HepG2 (cell line): ENCODE measurements around the gene CENPM. TPM values are rescaled to one million over a fixed set of nuclear protein-coding genes. Genes with fewer than 3 reads are reported as not detected.
A peak's percentile ranks its signal among the peaks of the same experiment; 100 is the strongest.

ENCODE experiments used
- ATAC-seq: fragments of 200-7000 bp; cut with Tn5 transposase; 3 replicates; pipeline ENCODE4 v1.9.1; 2020; ENCODE audit warnings: mild to moderate bottlenecking, moderate library complexity
- BruUV-seq: library from RNA; stranded (reverse); fragments of 400-500 nt; replicated peaks from 2 replicates; lab custom pipeline; 2021; lab: Mats Ljungman, UMichigan
- CTCF ChIA-PET: fragments of 300-600 bp; formaldehyde crosslinking; extraction: SDS; loops from one replicate; lab custom pipeline; 2021; ENCODE audit warnings: low total read pairs, inconsistent platforms, low intra/inter-chr PET ratio; lab: Yijun Ruan, JAX
- POLR2A ChIA-PET: fragments of 350-600 bp; sonication (Branson Sonifier 250); formaldehyde crosslinking; loops from one replicate; lab custom pipeline; 2020; ENCODE audit warnings: antibody characterized with exemption, inconsistent platforms; lab: Yijun Ruan, JAX
- DNase-seq: peaks from one replicate; pipeline ENCODE4 v3.0.0-alpha.2; 2015; ENCODE audit warnings: low spot score
- FAIRE-seq: peaks from 3 replicates; lab custom pipeline; 2011; peaks lifted over from hg19 to GRCh38; lab: Jason Lieb, UNC
- H2AFZ ChIP-seq: one replicate; pipeline ENCODE4 v1.6.1; 2011; ENCODE audit warnings: low read length, inconsistent platforms
- H3K27ac ChIP-seq: fragments of 300-600 bp; 3 replicates; pipeline ENCODE4 v1.8.0; 2011; ENCODE audit warnings: mixed run types, mild to moderate bottlenecking, mixed read lengths, low read length, inconsistent platforms; ENCODE audit not compliant: insufficient read depth; ENCODE audit errors: extremely low read length
- H3K27me3 ChIP-seq, 2 experiments: fragments of 200-600 bp in 1 of 2; 2 replicates in 1 of 2; 3 replicates in 1 of 2; pipeline versions ENCODE4 v1.6.0 to v1.8.0; 2011; ENCODE audit warnings: low read length in 2 of 2, mild to moderate bottlenecking in 2 of 2, moderate library complexity in 2 of 2, inconsistent platforms in 1 of 2; ENCODE audit not compliant: insufficient read depth in 2 of 2, control insufficient read depth in 1 of 2
- H3K36me3 ChIP-seq, 2 experiments: fragments of 200-600 bp in 1 of 2; replicated peaks in 1 of 2; 2 replicates in 1 of 2; 3 replicates in 1 of 2; pipeline versions ENCODE4 v1.5.1 to v1.8.0; 2011; ENCODE audit warnings: low read length in 2 of 2, inconsistent platforms in 1 of 2; ENCODE audit not compliant: insufficient read depth in 2 of 2, control insufficient read depth in 1 of 2
- H3K4me1 ChIP-seq: 2 replicates; pipeline ENCODE4 v1.5.1; 2012; ENCODE audit warnings: low read length, inconsistent platforms; ENCODE audit not compliant: insufficient read depth
- H3K4me2 ChIP-seq: 2 replicates; pipeline ENCODE4 v1.6.0; 2011; ENCODE audit warnings: low read depth, low read length, inconsistent platforms
- H3K4me3 ChIP-seq, 3 experiments: fragments of 200-600 bp in 1 of 3; sonication (generic), shearing (Covaris generic) in 1 of 3; replicated peaks in 1 of 3; 2 replicates each; pipeline ENCODE4 v1.5.1; 2011 to 2016; ENCODE audit warnings: low read length in 3 of 3, inconsistent platforms in 2 of 3, low read depth in 2 of 3, mild to moderate bottlenecking in 2 of 3, control low read depth in 1 of 3, mixed read lengths in 1 of 3; ENCODE audit not compliant: insufficient read depth in 1 of 3
- H3K79me2 ChIP-seq: one replicate; pipeline ENCODE4 v1.6.1; 2011; ENCODE audit warnings: low read length, inconsistent platforms; ENCODE audit not compliant: insufficient read depth
- H3K9ac ChIP-seq: 2 replicates; pipeline ENCODE4 v1.6.0; 2011; ENCODE audit warnings: mild to moderate bottlenecking, low read depth, low read length, inconsistent platforms; ENCODE audit not compliant: insufficient read depth
- H3K9me3 ChIP-seq: 2 replicates; pipeline ENCODE4 v1.5.1; 2012; ENCODE audit warnings: mild to moderate bottlenecking, low read length
- H4K20me1 ChIP-seq: 2 replicates; pipeline ENCODE4 v1.6.0; 2011; ENCODE audit warnings: inconsistent platforms, mild to moderate bottlenecking, low read length, moderate library complexity; ENCODE audit not compliant: insufficient read depth
- CENPT ChIP-seq: sonication (generic); formaldehyde crosslinking; IDR thresholded peaks from 2 replicates; pipeline ENCODE4 v1.8.0; 2022; ENCODE audit warnings: low read depth, mild to moderate bottlenecking, moderate library complexity, missing genetic modification reagents
- DPF2 ChIP-seq: sonication (generic); formaldehyde crosslinking; IDR thresholded peaks from 2 replicates; pipeline ENCODE4 v1.4.0; 2020; ENCODE audit warnings: mild to moderate bottlenecking, low read depth, missing genetic modification reagents, borderline replicate concordance
- ELF1 ChIP-seq: sonication (generic); formaldehyde crosslinking; IDR thresholded peaks from 2 replicates; pipeline ENCODE4 v1.4.0; 2020; ENCODE audit warnings: missing genetic modification reagents
- ELF3 ChIP-seq: IDR thresholded peaks from 2 replicates; pipeline ENCODE4 v1.6.1; 2016; ENCODE audit warnings: missing genetic modification reagents, missing compliant biosample characterization
- ETV5 ChIP-seq: IDR thresholded peaks from 2 replicates; pipeline ENCODE4 v1.6.1; 2018; ENCODE audit warnings: missing biosample characterization, missing genetic modification reagents, inconsistent platforms, borderline replicate concordance
- GABPB1 ChIP-seq: IDR thresholded peaks from 2 replicates; pipeline ENCODE4 v1.6.1; 2016; ENCODE audit warnings: mild to moderate bottlenecking, missing genetic modification reagents, moderate library complexity, missing compliant biosample characterization
- NFKBIZ ChIP-seq: IDR thresholded peaks from 2 replicates; pipeline ENCODE4 v1.6.1; 2018; ENCODE audit warnings: missing genetic modification reagents, missing compliant biosample characterization
- NRL ChIP-seq: sonication (generic); formaldehyde crosslinking; IDR thresholded peaks from 2 replicates; pipeline ENCODE4 v1.5.0; 2020; ENCODE audit warnings: missing genetic modification reagents, mild to moderate bottlenecking, moderate library complexity, borderline replicate concordance
- STAT6 ChIP-seq: sonication (generic); formaldehyde crosslinking; IDR thresholded peaks from 2 replicates; pipeline ENCODE4 v1.4.0; 2020; ENCODE audit warnings: missing genetic modification reagents, mild to moderate bottlenecking, borderline replicate concordance
- ZKSCAN5 ChIP-seq: sonication (generic); formaldehyde crosslinking; IDR thresholded peaks from 2 replicates; pipeline ENCODE4 v1.5.1; 2020; ENCODE audit warnings: mild to moderate bottlenecking, missing genetic modification reagents
- ZMAT5 ChIP-seq: sonication (generic); formaldehyde crosslinking; IDR thresholded peaks from 2 replicates; pipeline ENCODE4 v1.5.0; 2020; ENCODE audit warnings: mild to moderate bottlenecking, low read depth, missing genetic modification reagents, borderline replicate concordance
- ZMYM4 ChIP-seq: sonication (generic); formaldehyde crosslinking; IDR thresholded peaks from 2 replicates; pipeline ENCODE4 v1.8.1; 2023; ENCODE audit warnings: mild to moderate bottlenecking, missing genetic modification reagents
- ZNF550 ChIP-seq: sonication (generic); formaldehyde crosslinking; IDR thresholded peaks from 2 replicates; pipeline ENCODE4 v1.4.0; 2020; ENCODE audit warnings: mild to moderate bottlenecking, missing genetic modification reagents, borderline replicate concordance
- ZNF639 ChIP-seq: conservative IDR thresholded peaks from 2 replicates; pipeline ENCODE4 v1.6.1; 2018; ENCODE audit warnings: missing genetic modification reagents
- ZNF687 ChIP-seq: sonication (generic); formaldehyde crosslinking; IDR thresholded peaks from 2 replicates; pipeline ENCODE4 v1.5.1; 2020; ENCODE audit warnings: mild to moderate bottlenecking, missing genetic modification reagents, moderate library complexity
- ZNF746 ChIP-seq: sonication (generic); formaldehyde crosslinking; IDR thresholded peaks from 2 replicates; pipeline ENCODE4 v1.8.0; 2022; ENCODE audit warnings: mild to moderate bottlenecking, missing genetic modification reagents
- ZNF878 ChIP-seq: sonication (generic); formaldehyde crosslinking; IDR thresholded peaks from 2 replicates; pipeline ENCODE4 v1.8.1; 2023; ENCODE audit warnings: mild to moderate bottlenecking, missing genetic modification reagents, moderate library complexity
- WGBS: methylation state at CpG from one replicate; pipeline ENCODE4 v1.1.6; 2017; ENCODE audit warnings: low lambda C conversion rate; 5-methylcytosine and 5-hydroxymethylcytosine counted together
- in situ Hi-C: cut with HindIII; loops from 2 replicates; pipeline ENCODE4 v1.10.0; 2017; ENCODE audit warnings: low pct_unique_long_range_greater_than_20kb; ENCODE audit not compliant: extremely low pct_ligation_motif_present
- intact Hi-C: fragments of 100-400 bp; cut with micrococcal nuclease; formaldehyde crosslinking; loops from one replicate; pipeline ENCODE4 v1.10.0; 2022; ENCODE audit not compliant: unreplicated experiment
- polyA plus RNA-seq, 8 experiments: library from polyadenylated mRNA; depleted of rRNA in 3 of 8; stranded (reverse) in 7 of 8; unstranded in 1 of 8; fragments of >200 nt; fragmentation: Illumina TruSeq in 4 of 8; extraction: Trizol in 4 of 8; gene quantifications; 2 replicates each; pipeline versions ENCODE4 v1.2.1 to v1.2.3, GENCODE V29; 2011 to 2016; ENCODE audit warnings: low read depth in 4 of 8, missing spikeins in 1 of 8, mixed read lengths in 1 of 8; ENCODE audit not compliant: insufficient read depth in 1 of 8
- total RNA-seq, 5 experiments: library from RNA; depleted of rRNA; stranded (reverse); fragments of >200 nt; fragmentation: Illumina TruSeq; extraction: Trizol; gene quantifications; 2 replicates each; pipeline ENCODE4 v1.2.3, GENCODE V29; 2016; ENCODE audit warnings: low read depth in 1 of 5

Gene CENPM
- total and polyA plus RNA-seq, 2 of the 13 experiments (the other 11 are each of a cell fraction or from before 2014, with no cell fraction given), result 11.2 to 37.3 TPM

GRCh38 chr22:41927813-41928212 lies 19.1 kb downstream of the CENPM start:
- Histone ChIP-seq H3K9me3 (no peaks in the 10 kb centered on the region), H3K27ac (no peak overlapping the region), H3K4me2 (peak overlapping the region; percentile 54; the same call in 1 of the 2 replicates), H2AFZ (no peak overlapping the region), H3K27me3 (peaks cover 9 to 11% of the 10 kb centered on the region in 2 experiments; a peak in 4 of 5 replicates), H3K36me3 (no peaks in the 10 kb centered on the region), H3K4me3 (peak overlapping the region in 1 of 3 experiments; percentile 3; a peak in 1 of 6 replicates), H3K9ac (peak overlapping the region; percentile 6; the same call in 1 of the 2 replicates), H4K20me1 (no peaks in the 10 kb centered on the region), H3K79me2 (no peaks in the 10 kb centered on the region), H3K4me1 (peaks cover 35% of the 10 kb centered on the region)
- intact Hi-C loops (no loop called here), in situ Hi-C loops (no loop called here)
- WGBS, result 9% methylated on average over 6 of the region's 6 CpGs
- no TSS peak for BruUV-seq
- ATAC-seq (peak; percentile 25), FAIRE-seq (no peak), DNase-seq (no peak)
- ChIA-PET POLR2A (no interaction called here), CTCF (no interaction called here)
- no peak for TF ChIP-seq ZNF639 (CRISPR knock-in tag)
- no peak for TF ChIP-seq DPF2 (CRISPR knock-in tag)
- peak; percentile 88 for TF ChIP-seq ZNF687 (CRISPR knock-in tag)
- TF ChIP-seq NRL (CRISPR knock-in tag), result 0 out of 2 replicates have a peak, but pooled peaks have one; percentile 37
- TF ChIP-seq ZNF746 (CRISPR knock-in tag), result peak; percentile 50; the same call in 1 of the 2 replicates
- TF ChIP-seq ETV5, result peak; percentile 63; the same call in 1 of the 2 replicates
- peak; percentile 37; the same call in 1 of the 2 replicates for TF ChIP-seq ELF3 (CRISPR knock-in tag)
- TF ChIP-seq ZMAT5, result no peak
- TF ChIP-seq ELF1 (CRISPR knock-in tag), result peak; percentile 47
- no peak for TF ChIP-seq STAT6 (CRISPR knock-in tag)
- TF ChIP-seq ZKSCAN5, result no peak
- peak; percentile 23; the same call in 1 of the 2 replicates for TF ChIP-seq GABPB1 (CRISPR knock-in tag)
- no peak for TF ChIP-seq ZNF550 (CRISPR knock-in tag)
- TF ChIP-seq NFKBIZ (CRISPR knock-in tag), result no peak
- no peak for TF ChIP-seq ZNF878 (CRISPR knock-in tag)
- no peak for TF ChIP-seq CENPT
- TF ChIP-seq ZMYM4, result no peak
